ENCODE results near the gene METTL24.
A peak's percentile ranks its signal among the peaks of the same experiment; 100 is the strongest.
"Not testable (repeated sequence)": the region's sequence is repeated elsewhere in the genome, so short reads cannot be mapped to it uniquely, and the experiment has no call there.

METTL24 gene

GRCh38 chr6:110256366-110256765 is 101.8 kb downstream of the METTL24 start:
- DNase-seq (ENCODE audit: low spot score), result no peak

- DNase-seq (ENCODE audit: low spot score), result peak; percentile 80
Observed at GRCh38 chr6:110255211-110255750, 102.9 kb downstream of the METTL24 start.

GRCh38 chr6:110250838-110251237 is 107.3 kb downstream of the METTL24 start:
- peak; percentile 14 for DNase-seq (ENCODE audit: low spot score)

DNA sequence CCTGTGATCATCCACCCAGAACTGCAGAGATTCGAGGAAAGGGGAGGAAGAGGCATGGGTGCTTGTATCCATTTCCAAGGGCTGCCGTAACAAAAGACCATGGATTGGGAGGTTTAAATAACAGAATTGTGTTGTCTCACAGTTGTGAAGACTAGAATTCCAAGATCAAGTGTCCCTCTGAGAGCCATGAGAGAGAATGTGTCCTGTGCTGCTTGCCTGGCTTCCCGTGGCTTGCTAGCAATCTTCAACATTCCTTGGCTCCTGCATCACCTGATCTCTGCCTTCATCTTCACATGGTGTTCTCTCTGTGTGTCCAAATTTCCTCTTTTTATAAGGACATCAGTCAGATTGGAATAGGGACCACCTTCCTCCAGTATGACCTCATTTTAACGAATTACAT is 108.1 kb downstream of the METTL24 start:
- no peak for DNase-seq (ENCODE audit: low spot score)

DNA sequence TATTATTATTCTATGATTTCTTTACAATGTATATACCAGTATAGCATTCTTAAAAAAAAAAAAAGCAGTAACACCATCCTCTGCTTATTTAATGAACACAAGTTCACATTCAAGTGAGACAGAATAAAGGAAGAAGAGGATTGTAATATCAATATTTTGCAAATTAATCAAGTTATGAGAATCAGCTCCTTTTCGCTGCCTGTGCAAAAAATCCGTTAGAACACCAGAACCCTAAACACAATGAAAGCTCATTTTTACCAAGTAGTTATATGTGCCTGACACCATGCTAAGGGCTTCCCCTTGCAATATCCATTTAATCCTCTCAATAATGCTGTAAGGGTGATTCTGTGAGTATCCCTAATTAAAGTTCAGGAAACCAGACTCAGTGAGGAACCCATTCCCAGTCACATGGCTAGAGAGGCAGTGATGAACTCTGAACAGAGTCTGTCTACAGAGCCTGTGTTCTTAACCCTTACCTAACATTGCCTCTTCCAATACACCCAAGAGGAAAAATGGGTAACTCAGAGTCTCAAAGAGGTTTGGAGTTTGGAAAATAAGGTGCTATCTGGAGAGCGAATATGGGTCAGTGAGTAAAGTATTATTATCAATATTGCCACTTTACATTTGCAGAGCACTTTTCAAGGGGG is 111.1 kb downstream of the METTL24 start:
- DNase-seq (ENCODE audit: low spot score), result no peak

GRCh38 chr6:110246378-110246777 is 111.8 kb downstream of the METTL24 start:
- DNase-seq (ENCODE audit: low spot score), result no peak

DNA sequence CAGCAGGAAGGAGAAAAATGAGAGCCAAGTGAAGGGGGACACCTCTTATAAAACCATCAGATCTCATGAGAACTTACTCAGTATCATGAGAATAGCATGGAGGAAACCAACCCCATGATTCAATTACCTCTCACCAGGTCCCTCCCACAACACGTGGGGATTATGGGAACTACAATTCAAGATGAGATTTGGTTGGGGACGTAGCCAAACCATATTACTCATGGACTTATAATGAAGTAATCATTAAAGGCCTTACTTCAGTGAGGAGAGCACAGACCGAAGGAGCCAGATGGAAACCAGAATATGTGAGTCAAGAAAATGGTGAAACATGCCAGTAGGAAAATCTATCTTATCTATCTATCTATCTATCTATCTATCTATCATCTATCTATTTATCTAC is 113.5 kb downstream of the METTL24 start:
- not testable (repeated sequence) for DNase-seq (ENCODE audit: low spot score)

DNA sequence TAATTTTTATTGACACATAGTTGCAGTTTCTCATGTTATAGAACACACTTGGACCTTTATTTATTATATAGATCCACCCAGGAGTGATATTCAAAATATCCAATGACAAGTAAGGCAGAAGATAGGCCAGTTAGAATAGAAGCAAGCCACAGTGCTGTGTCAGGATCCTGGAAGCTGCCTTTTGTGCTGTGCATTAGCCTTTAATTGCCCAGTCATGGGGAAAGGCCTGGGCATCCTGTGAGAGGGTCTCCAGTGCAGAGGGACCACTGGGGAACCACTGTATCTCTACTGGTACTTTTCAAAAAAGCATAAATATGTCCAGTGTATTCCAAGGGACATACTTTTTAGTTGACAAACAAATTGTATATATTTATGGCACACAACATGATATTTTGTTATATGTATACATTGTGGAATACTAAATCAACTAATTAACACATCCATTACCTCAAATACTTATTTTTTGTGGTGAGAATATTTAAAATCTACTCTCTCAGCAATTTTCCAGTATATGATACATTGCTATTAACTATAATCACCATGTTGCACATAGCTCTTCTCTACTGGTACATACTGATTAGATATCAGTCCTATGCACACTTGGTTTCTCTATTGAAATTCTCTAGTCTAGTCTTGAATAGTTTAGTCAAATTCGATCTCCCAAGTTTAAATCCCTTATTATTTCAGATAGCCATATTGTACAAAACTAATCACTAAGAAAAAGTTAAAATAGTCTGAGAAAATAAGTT is 118.4 kb downstream of the METTL24 start:
- no peak for DNase-seq (ENCODE audit: low spot score)

DNA sequence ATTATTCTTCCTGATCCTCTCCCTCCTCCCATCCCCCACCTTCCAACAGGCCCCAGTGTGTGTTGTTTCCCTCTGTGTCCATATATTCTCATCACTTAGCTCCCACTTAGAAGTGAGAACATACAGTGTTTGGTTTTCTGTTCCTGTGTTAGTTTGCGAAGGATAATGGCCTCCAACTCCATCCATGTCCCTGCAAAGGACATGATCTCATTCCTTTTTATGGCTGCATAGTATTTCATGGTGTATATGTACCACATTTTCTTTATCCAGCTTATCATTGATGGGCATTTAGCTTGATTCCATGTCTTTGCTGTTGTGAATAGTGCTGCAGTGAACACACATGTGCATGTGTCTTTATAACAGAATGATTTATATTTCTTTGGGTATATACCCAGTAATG is 122.1 kb downstream of the METTL24 start:
- not testable (repeated sequence) for DNase-seq (ENCODE audit: low spot score)

GRCh38 chr6:110233770-110234374 is 124.3 kb downstream of the METTL24 start:
- DNase-seq (ENCODE audit: low spot score), result no peak

GRCh38 chr6:110232450-110232849 is 125.7 kb downstream of the METTL24 start:
- DNase-seq (ENCODE audit: low spot score), result no peak

DNA sequence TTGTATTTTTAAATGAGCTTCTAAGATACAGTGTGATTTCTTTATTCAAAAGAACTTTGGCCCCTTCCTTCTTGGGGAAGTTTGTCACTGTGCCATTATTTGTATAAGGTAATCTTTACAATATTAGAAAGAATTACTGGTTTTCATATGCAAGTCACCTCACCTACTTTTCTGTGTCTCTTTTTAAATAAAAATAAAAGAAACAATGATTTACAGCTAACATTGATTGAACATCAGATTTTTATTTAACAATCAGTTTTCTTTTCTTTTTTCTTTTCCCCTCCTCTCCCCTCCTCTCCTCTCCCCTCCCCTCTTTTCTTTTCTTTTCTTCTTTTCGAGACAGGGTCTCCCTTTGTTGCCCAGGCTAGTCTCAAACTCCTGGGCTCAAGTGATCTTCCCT is 131.9 kb downstream of the METTL24 start:
- no peak for DNase-seq (ENCODE audit: low spot score)

GRCh38 chr6:110221738-110222137 is 136.4 kb downstream of the METTL24 start:
- DNase-seq (ENCODE audit: low spot score), result no peak

GRCh38 chr6:110217266-110217665 is 140.9 kb downstream of the METTL24 start:
- DNase-seq (ENCODE audit: low spot score), result no peak

DNA sequence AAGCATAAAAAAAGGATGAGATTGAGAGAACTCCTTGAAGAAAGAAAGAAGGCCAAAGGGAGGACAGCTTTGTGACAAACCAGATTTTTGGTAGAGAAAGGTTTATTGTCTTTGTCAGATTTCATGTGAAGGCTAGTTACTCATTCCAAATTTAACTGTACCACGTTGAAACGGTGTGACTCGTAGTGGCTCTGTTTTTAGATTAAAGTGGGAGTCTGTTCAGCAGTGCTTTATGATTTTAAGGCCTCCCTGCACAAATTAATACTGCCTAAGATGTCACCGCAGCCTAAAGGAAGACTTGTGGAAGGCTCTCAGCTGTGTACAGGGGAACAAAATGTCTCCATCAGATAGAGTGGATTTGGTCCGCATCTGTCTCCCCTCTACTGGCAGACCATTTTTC is 142.0 kb downstream of the METTL24 start:
- no peak for DNase-seq (ENCODE audit: low spot score)

DNA sequence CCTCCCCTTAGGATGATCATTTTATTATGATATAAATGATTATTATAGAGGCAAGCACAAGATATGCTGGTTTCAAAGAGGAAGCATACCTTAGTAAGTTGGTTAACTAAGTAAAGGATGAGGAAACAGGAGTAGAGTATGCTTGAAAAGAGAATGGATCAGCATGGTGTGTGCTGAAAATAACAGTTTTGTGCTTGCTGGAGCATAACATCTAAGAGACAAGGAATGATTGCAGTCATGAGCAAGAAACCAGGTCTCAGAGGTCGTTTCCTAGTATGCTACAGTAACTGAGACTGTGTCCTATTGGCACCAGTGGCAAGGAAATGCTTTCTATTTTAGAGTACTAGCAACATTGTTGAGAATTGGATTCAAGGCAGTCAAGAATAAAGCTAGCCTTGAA is 143.8 kb downstream of the METTL24 start:
- no peak for DNase-seq (ENCODE audit: low spot score)

DNA sequence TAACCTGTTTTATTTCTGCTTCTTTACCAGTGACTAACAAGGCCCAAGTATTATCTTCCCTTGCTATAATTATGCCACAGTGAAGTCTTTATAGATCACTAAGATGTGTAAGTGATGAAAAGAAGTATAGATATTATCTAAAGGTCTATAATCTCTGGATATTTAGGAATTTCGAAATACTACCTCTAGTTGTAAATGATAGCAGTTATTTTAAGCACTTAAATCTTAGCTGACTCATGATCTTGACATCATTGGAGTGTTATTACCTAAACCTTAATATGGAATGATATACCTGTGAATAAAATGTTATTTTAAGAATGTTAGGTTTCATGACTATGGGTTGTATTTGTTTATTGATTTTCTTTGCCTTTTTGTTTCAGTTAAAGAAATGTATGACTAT is 146.4 kb downstream of the METTL24 start:
- DNase-seq (ENCODE audit: low spot score), result no peak

- no peak for DNase-seq (ENCODE audit: low spot score)
Observed at GRCh38 chr6:110207652-110208051, 150.5 kb downstream of the METTL24 start.

DNA sequence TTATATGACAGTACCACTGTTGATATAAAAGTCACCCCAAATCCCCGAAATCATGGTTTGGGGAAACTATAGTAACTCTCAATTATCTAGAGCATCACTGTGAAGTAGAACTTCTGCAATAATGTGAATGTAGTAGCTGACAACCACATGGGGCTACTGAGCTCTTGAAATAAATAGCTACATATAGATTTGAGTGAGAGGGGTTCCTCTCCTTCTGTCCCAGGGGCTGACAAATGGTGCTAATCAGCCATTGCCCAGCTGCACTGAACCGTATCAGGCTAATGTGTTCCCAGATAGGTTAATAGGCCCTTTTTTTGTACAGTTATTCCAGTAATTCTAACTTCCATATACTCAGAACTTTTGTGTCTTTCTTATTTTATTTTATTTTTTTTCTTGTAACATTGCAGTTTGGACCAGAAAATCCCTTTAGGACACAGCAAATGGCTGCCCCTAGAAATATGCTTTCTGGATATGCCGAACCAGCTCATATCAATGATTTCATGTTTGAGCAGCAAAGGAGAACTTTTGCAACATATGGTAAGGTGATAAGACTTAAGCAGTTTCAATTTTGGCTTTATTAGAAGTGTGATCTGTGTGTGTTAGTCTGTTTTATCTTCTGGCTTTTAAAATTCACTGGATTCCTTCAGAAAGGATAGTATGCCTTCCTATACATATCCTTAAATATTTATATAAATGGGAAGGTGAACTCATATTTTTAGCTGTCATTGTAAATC is 156.8 kb downstream of the METTL24 start:
- no peak for DNase-seq (ENCODE audit: low spot score)

DNA sequence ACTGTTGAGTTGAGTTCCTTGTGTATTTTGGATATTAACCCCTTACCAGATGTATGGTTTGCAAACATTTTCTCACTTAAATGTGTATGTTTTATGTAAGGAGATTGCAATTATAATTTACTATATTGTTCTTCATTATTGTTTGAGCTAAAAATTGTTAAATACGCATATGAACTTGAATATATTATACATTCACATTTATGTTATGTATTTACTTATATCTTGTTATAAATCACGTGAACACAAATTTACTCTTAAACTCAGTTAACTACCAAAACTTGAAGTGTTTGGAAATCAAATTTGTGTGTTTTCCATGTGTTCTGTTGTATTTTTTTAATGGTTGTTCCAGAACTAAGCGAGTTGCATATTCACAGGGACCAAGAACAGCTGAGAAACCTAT is 159.6 kb downstream of the METTL24 start:
- no peak for DNase-seq (ENCODE audit: low spot score)

DNA sequence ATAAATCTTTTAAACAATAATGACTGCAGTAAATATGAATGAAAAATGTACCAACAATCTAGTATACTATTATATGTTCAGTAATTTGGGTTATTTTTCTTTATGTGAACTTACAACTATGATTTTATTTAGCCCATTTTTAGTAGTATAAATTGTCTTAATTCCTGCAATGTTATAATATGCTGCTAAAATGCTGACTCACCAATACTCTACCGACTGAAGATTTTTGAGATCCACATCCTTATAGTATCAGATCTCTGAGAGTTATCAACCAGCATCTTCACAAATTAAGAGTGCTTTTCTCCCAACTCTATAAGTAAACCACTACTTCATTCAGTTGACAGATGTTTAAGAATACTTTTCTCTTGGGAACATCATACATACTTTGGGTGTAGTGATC is 161.3 kb downstream of the METTL24 start:
- no peak for DNase-seq (ENCODE audit: low spot score)

DNA sequence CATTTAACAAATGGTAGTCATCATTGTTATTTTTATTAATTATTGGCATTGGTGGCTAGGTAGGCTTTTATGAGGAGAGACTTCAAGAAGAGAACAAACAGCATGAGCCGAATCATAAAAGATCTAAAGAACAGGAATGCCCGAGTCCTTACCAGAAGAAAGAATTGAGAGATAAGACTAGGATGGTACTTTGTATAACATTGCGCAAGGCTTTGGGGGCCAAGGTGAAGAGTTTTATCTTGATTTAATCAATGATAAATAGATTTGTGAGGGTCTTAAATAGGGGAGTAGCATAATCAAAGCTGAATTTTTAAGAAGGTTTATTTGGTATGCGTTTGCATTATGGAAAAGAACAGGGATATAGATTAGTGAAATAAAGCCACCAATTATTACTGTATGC is 162.5 kb downstream of the METTL24 start:
- no peak for DNase-seq (ENCODE audit: low spot score)
